Effector memory CD4-positive, alpha-beta T cell (primary cell): Measurements from ENCODE around the gene VAPA.

Experiments
- DNase-seq, 3 donors: peaks; one replicate each; pipeline ENCODE4 v3.0.0-alpha.2; 2020
- H3K27ac ChIP-seq: 2 replicates; pipeline ENCODE4 v1.7.0; 2013; ENCODE audit warnings: mild to moderate bottlenecking, low read length, moderate library complexity; ENCODE audit not compliant: insufficient read depth, poor library complexity, severe bottlenecking
- H3K27me3 ChIP-seq: replicated peaks from 2 replicates; pipeline ENCODE4 v1.7.0; 2013; ENCODE audit warnings: mild to moderate bottlenecking, low read length; ENCODE audit not compliant: insufficient read depth, control insufficient read depth, poor library complexity, severe bottlenecking
- H3K36me3 ChIP-seq: 2 replicates; pipeline ENCODE4 v1.7.0; 2013; ENCODE audit warnings: mild to moderate bottlenecking, low read length, moderate library complexity; ENCODE audit not compliant: control insufficient read depth, insufficient read depth
- H3K4me1 ChIP-seq: 2 replicates; pipeline ENCODE4 v1.7.0; 2013; ENCODE audit warnings: low read length, mild to moderate bottlenecking; ENCODE audit not compliant: control insufficient read depth, insufficient read depth, poor library complexity, severe bottlenecking
- H3K4me3 ChIP-seq: 2 replicates; pipeline ENCODE4 v1.7.0; 2013; ENCODE audit warnings: low read length, low read depth, mild to moderate bottlenecking; ENCODE audit not compliant: insufficient read depth, poor library complexity, severe bottlenecking
- H3K9me3 ChIP-seq: 2 replicates; pipeline ENCODE4 v1.7.0; 2013; ENCODE audit warnings: mild to moderate bottlenecking, low read length, moderate library complexity; ENCODE audit not compliant: control insufficient read depth

Gene VAPA

GRCh38 chr18:9872823-9873222 is 41.0 kb upstream of the VAPA start:
- Histone ChIP-seq H3K27ac (no peak overlapping the region), H3K9me3 (no peaks in the 10 kb centered on the region), H3K27me3 (no peaks in the 10 kb centered on the region), H3K36me3 (no peaks in the 10 kb centered on the region), H3K4me1 (no peaks in the 10 kb centered on the region), H3K4me3 (no peak overlapping the region)
- no peak for DNase-seq

DNA sequence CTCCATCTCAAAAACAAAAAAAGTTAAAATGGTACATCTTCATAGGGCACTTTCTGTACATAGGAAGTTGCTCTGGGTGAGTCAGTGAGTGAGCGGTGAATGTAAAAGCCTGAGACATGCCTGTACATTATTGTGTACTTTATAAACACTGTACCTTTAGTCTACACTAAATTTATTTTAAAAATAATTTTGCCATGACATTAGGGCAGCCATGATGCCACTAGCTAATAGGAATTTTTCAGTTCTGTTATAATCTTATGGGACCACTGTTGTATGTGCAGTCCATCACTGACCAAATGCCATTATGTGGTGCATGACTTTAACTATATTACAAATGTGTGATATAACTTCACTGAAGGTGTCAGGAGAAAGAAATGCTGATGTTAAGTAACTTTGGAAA is 39.1 kb upstream of the VAPA start:
- Histone ChIP-seq H3K36me3 (no peaks in the 10 kb centered on the region), H3K4me1 (no peaks in the 10 kb centered on the region), H3K9me3 (no peaks in the 10 kb centered on the region), H3K27me3 (no peaks in the 10 kb centered on the region), H3K27ac (no peak overlapping the region), H3K4me3 (no peak overlapping the region)
- DNase-seq: no peak

DNA sequence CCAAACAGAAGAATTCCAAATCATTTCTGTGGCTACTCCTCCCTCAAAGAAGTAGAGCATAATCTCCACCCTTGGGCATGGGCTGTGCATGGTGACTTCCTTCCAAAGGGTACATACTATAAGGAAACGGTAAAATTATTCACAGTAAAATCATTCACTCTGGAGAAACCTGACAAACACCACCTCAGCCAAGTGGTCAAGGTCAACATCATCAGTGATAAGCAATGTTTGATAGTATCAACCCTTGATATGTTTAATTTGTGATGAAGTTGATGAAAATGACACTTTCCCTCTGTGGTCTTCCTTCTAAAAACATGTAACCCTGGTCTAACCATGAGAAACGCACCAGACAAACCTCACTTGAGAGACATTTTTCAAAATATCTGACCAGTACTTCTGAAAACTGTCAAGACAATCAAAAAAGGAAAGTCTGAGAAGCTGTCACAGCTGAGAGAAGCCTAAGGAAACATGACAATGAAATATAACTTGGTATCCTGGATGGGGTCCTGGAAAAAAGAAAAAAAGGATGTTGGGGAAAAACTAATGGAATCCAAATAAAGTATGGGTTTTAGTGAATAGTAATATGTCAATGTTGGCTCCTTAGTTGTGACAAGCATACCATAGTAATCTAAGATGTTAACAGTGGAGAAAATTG is 37.5 kb upstream of the VAPA start:
- H3K4me3 ChIP-seq: no peak overlapping the region
- no peaks in the 10 kb centered on the region for H3K36me3 ChIP-seq
- H3K9me3 ChIP-seq: no peaks in the 10 kb centered on the region
- H3K4me1 ChIP-seq: no peaks in the 10 kb centered on the region
- no peaks in the 10 kb centered on the region for H3K27me3 ChIP-seq
- no peak for DNase-seq
- H3K27ac ChIP-seq: no peak overlapping the region

DNA sequence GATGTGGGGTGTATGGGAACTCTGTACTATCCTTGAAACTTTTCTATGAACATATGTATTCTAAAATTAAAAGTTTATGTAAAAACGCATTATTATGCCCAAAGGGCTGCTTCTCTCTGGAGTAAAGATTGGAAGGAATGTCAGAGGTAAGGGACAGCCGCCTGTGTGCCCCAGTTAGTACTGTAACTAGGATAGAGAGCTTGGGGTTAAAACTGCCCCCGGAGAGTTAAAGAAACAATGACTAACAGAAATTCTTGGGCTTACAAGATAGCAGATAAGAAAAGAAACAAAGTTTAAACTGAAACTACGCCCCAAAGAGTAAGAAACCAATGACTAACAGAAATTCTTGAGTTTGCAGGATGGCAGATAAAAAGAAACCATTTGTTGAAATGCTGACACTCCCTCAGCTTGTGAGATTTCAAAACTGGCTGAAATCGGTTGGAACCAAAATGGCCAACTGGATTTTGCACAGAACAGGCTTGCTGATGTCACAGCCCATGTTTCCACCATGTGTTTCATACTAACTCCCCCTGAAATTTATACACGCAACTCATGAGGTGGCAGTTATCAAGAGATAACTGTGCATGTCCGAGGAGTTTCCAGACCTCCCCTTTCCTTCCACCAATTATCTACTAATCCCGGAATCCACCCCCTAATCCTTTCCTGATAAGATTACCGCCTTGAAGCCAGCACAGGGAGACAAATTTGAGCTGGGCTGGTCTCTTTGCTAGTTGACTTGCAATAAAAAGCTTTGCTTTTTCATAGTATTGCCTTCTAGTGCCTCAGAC is 36.8 kb upstream of the VAPA start:
- H3K4me1 ChIP-seq: no peaks in the 10 kb centered on the region
- DNase-seq: no peak
- no peaks in the 10 kb centered on the region for H3K27me3 ChIP-seq
- H3K27ac ChIP-seq: no peak overlapping the region
- H3K9me3 ChIP-seq: no peaks in the 10 kb centered on the region
- H3K36me3 ChIP-seq: no peaks in the 10 kb centered on the region
- H3K4me3 ChIP-seq: no peak overlapping the region

DNA sequence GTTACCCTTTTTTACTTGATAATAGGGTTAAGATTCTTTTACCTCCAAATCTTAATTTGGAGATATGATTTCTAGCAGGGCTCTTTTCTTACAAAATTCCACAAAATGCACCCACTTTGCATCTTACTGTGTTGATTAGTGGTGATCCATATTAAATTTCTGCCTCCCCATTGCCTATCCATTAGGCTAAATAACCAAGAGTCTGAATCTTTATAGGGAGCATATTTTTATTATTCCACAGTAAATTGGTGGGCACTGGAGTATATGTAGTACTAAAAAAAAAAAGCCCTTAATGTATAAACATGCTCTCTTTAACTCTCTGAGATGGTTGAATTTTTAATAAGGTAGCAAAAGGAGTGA is 36.2 kb upstream of the VAPA start:
- no peak overlapping the region for H3K4me3 ChIP-seq
- no peaks in the 10 kb centered on the region for H3K27me3 ChIP-seq
- H3K9me3 ChIP-seq: no peaks in the 10 kb centered on the region
- H3K36me3 ChIP-seq: no peaks in the 10 kb centered on the region
- DNase-seq: no peak
- no peak overlapping the region for H3K27ac ChIP-seq
- no peaks in the 10 kb centered on the region for H3K4me1 ChIP-seq

- no peaks in the 10 kb centered on the region for H3K9me3 ChIP-seq
- no peak overlapping the region for H3K27ac ChIP-seq
- H3K36me3 ChIP-seq: no peaks in the 10 kb centered on the region
- no peaks in the 10 kb centered on the region for H3K27me3 ChIP-seq
- DNase-seq: no peak
- H3K4me1 ChIP-seq: no peaks in the 10 kb centered on the region
- no peak overlapping the region for H3K4me3 ChIP-seq
Observed at GRCh38 chr18:9878095-9878494, 35.7 kb upstream of the VAPA start.

GRCh38 chr18:9878783-9879242 is 35.0 kb upstream of the VAPA start:
- no peaks in the 10 kb centered on the region for H3K27me3 ChIP-seq
- H3K4me1 ChIP-seq: no peaks in the 10 kb centered on the region
- no peak overlapping the region for H3K4me3 ChIP-seq
- no peak for DNase-seq
- no peaks in the 10 kb centered on the region for H3K36me3 ChIP-seq
- no peak overlapping the region for H3K27ac ChIP-seq
- H3K9me3 ChIP-seq: no peaks in the 10 kb centered on the region

DNA sequence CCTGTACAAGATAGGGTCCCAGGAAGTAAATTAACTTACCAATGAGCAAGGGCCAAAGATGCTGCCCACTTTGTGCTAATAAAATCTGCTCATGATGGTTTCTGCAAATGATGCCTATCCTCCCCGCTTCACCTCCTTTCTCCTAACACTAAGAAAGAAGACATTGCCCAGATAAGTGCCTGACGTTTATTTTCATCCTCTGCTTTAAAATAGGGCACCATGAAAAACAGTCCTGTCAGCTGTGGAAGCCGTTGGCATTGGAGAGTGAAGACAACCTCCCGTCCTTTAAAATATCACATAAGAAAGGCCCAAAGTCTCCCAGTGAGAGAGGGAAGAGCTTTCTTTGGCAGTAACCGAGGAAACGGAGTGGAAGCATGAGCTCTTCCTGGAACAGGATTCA is 29.7 kb upstream of the VAPA start:
- DNase-seq: no peak
- H3K9me3 ChIP-seq: no peaks in the 10 kb centered on the region
- H3K4me3 ChIP-seq: no peak overlapping the region
- H3K27ac ChIP-seq: no peak overlapping the region
- H3K36me3 ChIP-seq: no peaks in the 10 kb centered on the region
- no peaks in the 10 kb centered on the region for H3K4me1 ChIP-seq
- no peaks in the 10 kb centered on the region for H3K27me3 ChIP-seq

DNA sequence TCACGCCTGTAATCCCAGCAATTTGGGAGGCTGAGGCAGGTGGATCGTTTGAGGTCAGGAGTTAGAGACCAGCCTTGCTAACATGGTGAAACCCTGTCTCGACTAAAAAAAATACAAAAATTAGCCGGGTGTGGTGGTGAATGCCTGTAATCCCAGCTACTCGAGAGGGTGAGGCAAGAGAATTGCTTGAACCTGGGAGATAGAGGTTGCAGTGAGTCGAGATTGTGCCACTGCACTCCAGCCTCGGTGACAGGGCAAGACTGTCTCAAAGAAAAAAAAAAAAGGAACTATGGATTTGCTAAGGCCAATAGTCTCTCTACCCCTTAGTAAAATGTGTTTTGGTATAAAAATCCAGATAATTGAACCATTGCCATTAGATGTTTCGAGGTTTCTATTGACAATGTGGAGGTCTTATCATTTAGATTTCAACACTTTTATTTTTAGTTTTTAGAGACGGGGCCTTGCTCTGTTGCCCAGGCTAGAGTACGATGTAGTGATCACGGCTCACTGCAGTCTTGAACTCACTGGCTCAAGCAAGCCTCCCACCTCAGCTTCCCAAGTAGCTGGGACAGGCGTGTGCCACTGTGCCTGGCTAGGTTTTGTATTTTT is 29.2 kb upstream of the VAPA start:
- Histone ChIP-seq H3K4me3 (no peak overlapping the region), H3K36me3 (no peaks in the 10 kb centered on the region), H3K4me1 (no peaks in the 10 kb centered on the region), H3K27me3 (no peaks in the 10 kb centered on the region), H3K9me3 (no peaks in the 10 kb centered on the region), H3K27ac (no peak overlapping the region)
- no peak for DNase-seq
